ENCODE results near the gene NGLY1. TPM values are rescaled to one million over a fixed set of nuclear protein-coding genes. Genes with fewer than 3 reads are reported as not detected.

Gene NGLY1
- total RNA-seq, 1 donor from 2014 or later = 32.8 TPM

DNA sequence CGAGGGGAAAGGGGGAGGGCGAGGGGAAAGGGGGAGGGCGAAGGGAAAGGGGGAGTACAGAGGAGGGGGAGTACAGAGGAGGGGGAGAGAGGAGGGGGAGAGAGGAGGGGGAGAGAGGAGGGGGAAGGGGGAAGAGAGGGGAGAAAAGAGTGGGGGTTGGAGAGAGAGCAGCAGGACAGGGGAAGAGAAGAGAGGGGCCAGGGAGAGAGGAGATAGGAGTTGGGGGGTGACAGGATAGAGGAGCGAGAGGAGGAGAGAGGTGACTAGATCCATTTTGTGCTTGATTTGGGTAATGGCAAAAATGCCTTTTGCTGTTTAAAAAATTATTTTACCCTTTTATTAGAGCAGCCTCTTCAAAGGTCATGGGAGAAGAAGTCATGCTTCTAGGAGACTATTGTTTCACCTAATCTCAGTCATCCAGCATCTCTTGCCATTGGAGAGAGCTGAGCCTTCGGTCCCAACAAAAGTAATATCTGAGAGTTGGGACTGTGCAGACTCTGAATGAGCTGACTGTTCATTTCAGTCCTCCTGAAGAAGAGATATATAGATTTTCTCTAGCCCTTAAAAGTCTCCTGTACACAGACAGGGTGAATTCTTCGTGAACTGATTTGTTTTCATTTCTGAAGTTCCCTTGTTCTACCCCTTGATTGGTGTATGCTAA is 103.5 kb downstream of the NGLY1 start:
- intact Hi-C loops (cut with DNase I) = no loop called here
- ATAC-seq (no peak), DNase-seq (ENCODE audit: low spot score) (no peak)

GRCh38 chr3:25679166-25679565 is 104.1 kb downstream of the NGLY1 start:
- no peak for ATAC-seq
- no peak for DNase-seq (ENCODE audit: low spot score)
- intact Hi-C loops (cut with DNase I) = no loop called here

DNA sequence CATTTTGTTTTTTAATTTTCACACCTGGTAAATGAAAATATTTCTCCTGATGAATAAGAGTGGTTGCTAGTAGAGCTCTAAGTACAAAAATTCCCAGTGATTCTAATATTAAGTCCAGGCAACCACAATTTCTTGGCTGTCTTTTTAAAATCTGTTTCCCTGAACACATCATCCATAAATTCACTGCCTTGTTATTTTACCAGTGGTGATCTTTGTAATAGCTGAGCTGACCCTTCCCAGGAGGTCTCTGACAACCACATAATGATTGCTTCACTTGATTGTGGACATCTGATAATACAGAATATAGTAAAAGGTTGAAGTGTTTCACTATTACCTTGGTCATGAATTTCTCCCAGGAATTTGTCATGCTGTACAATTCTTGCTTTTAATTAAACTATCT is 104.7 kb downstream of the NGLY1 start:
- no peak for ATAC-seq
- DNase-seq (ENCODE audit: low spot score) = no peak
- intact Hi-C loops (cut with DNase I) = no loop called here

GRCh38 chr3:25677121-25677520 is 106.1 kb downstream of the NGLY1 start:
- ATAC-seq = no peak
- DNase-seq (ENCODE audit: low spot score) = no peak
- intact Hi-C loops (cut with DNase I) = no loop called here

DNA sequence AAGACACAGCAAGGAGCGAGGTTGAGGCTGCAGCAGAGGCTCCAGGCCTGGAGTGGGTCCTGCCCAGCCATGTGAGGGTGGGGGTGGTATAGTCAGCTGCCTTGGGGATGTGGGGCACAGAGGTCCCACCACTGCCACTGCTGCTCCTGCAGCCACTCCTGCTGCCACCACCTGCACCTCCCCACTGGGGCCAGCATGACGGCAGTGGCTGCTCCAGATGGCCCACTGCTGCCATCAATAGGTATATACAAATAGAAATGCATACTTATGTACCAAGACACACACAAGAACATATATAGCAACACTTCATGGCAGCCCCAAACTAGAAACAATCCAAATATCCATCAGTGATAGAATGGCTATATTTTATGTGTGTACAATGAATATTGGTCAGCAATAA is 108.6 kb downstream of the NGLY1 start:
- ATAC-seq = no peak
- DNase-seq (ENCODE audit: low spot score) = no peak
- intact Hi-C loops (cut with DNase I) = no loop called here

DNA sequence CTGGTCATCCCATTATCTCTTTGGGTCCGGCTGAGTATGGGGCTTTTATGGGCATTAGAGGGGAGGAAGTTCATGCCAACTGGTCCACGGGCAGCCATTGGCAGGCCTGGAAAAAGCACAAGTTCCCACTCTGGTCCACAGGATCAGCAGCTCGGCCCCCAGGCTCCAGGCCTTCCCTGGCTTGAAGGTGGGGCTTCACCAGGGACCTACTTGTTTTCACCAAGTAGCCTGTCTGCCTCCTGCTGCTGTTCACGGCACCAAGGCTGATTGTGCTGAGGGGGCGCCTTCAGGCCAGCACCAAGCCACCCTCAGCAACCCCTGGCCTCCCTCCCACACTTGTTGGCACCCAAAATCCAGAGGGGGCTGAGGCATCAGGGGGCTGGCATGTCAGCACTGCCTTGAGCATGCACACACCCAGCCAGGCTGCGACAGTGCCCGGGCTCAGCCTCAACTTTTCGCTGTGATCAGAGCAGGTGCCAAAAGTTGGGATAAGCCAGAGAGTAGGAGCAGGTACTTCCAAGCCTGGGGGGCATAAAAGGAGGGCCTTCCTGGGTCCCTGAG is 109.4 kb downstream of the NGLY1 start:
- no peak for DNase-seq (ENCODE audit: low spot score)
- intact Hi-C loops (cut with DNase I) = no loop called here
- no peak for ATAC-seq

Other genes with a start within 250 kb of the NGLY1 start
- 125 TPM for gene TOP2B, start 118.5 kb downstream of the NGLY1 start, total RNA-seq
- gene OXSM, start 6.6 kb upstream of the NGLY1 start, total RNA-seq = 6.8 TPM

Data from sciatic nerve (tissue), 2 donors.